H1 (cell line): ENCODE measurements around the gene OPN1SW. TPM values are rescaled to one million over a fixed set of nuclear protein-coding genes. Genes with fewer than 3 reads are reported as not detected.

Experiments used
- CTCF ChIA-PET: fragments of 300-600 bp; sonication (Branson Sonifier 250); formaldehyde crosslinking; loops from one replicate; lab custom pipeline; 2021; ENCODE audit not compliant: partially characterized antibody; lab: Charles Lee
- POLR2A ChIA-PET: fragments of 300-600 bp; sonication (Branson Sonifier 250); formaldehyde crosslinking; loops from one replicate; lab custom pipeline; 2021; ENCODE audit warnings: inconsistent platforms; ENCODE audit not compliant: partially characterized antibody; lab: Charles Lee
- DNase-seq, 2 experiments: peaks; one replicate each; pipeline versions ENCODE4 v3.0.0 to v3.0.0-alpha.2; 2010 to 2022; ENCODE audit warnings: low spot score in 2 of 2, low read depth in 1 of 2, mixed read lengths in 1 of 2
- FAIRE-seq: peaks from 2 replicates; lab custom pipeline; 2011; peaks lifted over from hg19 to GRCh38; lab: Jason Lieb, UNC
- H2AFZ ChIP-seq: 2 replicates; pipeline ENCODE4 v1.8.1; 2012; ENCODE audit warnings: low read length, inconsistent platforms
- H2AK5ac ChIP-seq: 2 replicates; pipeline ENCODE4 v1.6.1; 2013; ENCODE audit warnings: low read depth, low read length
- H2BK120ac ChIP-seq: replicated peaks from 2 replicates; pipeline ENCODE3; 2013; ENCODE audit warnings: low read depth, low read length, inconsistent platforms
- H2BK12ac ChIP-seq: 2 replicates; pipeline ENCODE4 v1.6.1; 2013; ENCODE audit warnings: low read depth, low read length
- H2BK15ac ChIP-seq: 2 replicates; pipeline ENCODE4 v1.6.1; 2013; ENCODE audit warnings: low read length
- H2BK20ac ChIP-seq: 2 replicates; pipeline ENCODE4 v1.6.1; 2013; ENCODE audit warnings: low read length
- H2BK5ac ChIP-seq: 2 replicates; pipeline ENCODE4 v1.6.1; 2013; ENCODE audit warnings: low read depth, low read length
- H3K14ac ChIP-seq: 2 replicates; pipeline ENCODE4 v1.6.1; 2013; ENCODE audit warnings: inconsistent platforms; ENCODE audit not compliant: insufficient read length
- H3K18ac ChIP-seq: 2 replicates; pipeline ENCODE4 v1.6.1; 2013; ENCODE audit warnings: low read length; ENCODE audit errors: extremely low read depth
- H3K23ac ChIP-seq: 2 replicates; pipeline ENCODE4 v1.6.1; 2013; ENCODE audit warnings: inconsistent platforms; ENCODE audit not compliant: insufficient read length
- H3K23me2 ChIP-seq: 2 replicates; pipeline ENCODE4 v1.6.1; 2013; ENCODE audit warnings: low read depth, low read length
- H3K27ac ChIP-seq: 2 replicates; pipeline ENCODE4 v1.6.1; 2011; ENCODE audit warnings: low read depth, low read length, inconsistent platforms
- H3K27me3 ChIP-seq, 4 experiments: replicated peaks in 1 of 4; 1 replicate in 1 of 4; 2 replicates in 3 of 4; pipeline versions ENCODE4 v1.6.1 to v1.8.1; 2011 to 2013; ENCODE audit warnings: low read length in 3 of 4, mild to moderate bottlenecking in 3 of 4, inconsistent platforms in 2 of 4, mixed read lengths in 2 of 4, moderate library complexity in 1 of 4; ENCODE audit not compliant: control insufficient read depth in 3 of 4, insufficient read depth in 3 of 4; ENCODE audit errors: extremely low read depth in 1 of 4
- H3K36me3 ChIP-seq, 4 experiments: 2 replicates each; pipeline versions ENCODE4 v1.6.1 to v1.8.1; 2011 to 2013; ENCODE audit warnings: mild to moderate bottlenecking in 4 of 4, low read length in 3 of 4, moderate library complexity in 2 of 4, control low read depth in 1 of 4, inconsistent platforms in 1 of 4; ENCODE audit not compliant: insufficient read depth in 4 of 4, control insufficient read depth in 2 of 4
- H3K4ac ChIP-seq: replicated peaks from 2 replicates; pipeline ENCODE3; 2013; ENCODE audit warnings: low read length, low read depth, mixed read lengths, inconsistent platforms; ENCODE audit not compliant: insufficient read length
- H3K4me1 ChIP-seq, 4 experiments: replicated peaks in 1 of 4; 1 replicate in 1 of 4; 2 replicates in 3 of 4; pipeline versions ENCODE4 v1.6.1 to v1.8.1; 2011 to 2013; ENCODE audit warnings: low read length in 3 of 4, inconsistent platforms in 2 of 4, mixed read lengths in 1 of 4; ENCODE audit not compliant: insufficient read depth in 4 of 4, control insufficient read depth in 3 of 4
- H3K4me2 ChIP-seq, 2 experiments: 2 replicates each; pipeline versions ENCODE4 v1.6.1 to v1.8.1; 2011 to 2013; ENCODE audit warnings: low read depth in 2 of 2, low read length in 2 of 2, control low read depth in 1 of 2, inconsistent platforms in 1 of 2, mild to moderate bottlenecking in 1 of 2; ENCODE audit not compliant: insufficient read depth in 1 of 2
- H3K4me3 ChIP-seq, 4 experiments: fragments of 200-600, 300-600 bp in 1 of 4; sonication (generic), shearing (Covaris generic), sonication (Bioruptor Twin) in 1 of 4; 2 replicates each; pipeline versions ENCODE4 v1.5.1 to v1.8.1; 2011 to 2016; ENCODE audit warnings: low read length in 4 of 4, low read depth in 3 of 4, control low read depth in 2 of 4, inconsistent platforms in 2 of 4, mild to moderate bottlenecking in 2 of 4, mixed read lengths in 1 of 4, moderate library complexity in 1 of 4; ENCODE audit not compliant: insufficient read depth in 2 of 4; ENCODE audit errors: extremely low read depth in 1 of 4
- H3K56ac ChIP-seq: replicated peaks from 2 replicates; pipeline ENCODE3; 2013; ENCODE audit warnings: low read depth, mild to moderate bottlenecking, mixed read lengths, low read length, inconsistent platforms; ENCODE audit not compliant: insufficient read length
- H3K79me1 ChIP-seq: 2 replicates; pipeline ENCODE4 v1.6.1; 2013; ENCODE audit warnings: low read depth, low read length, control low read depth
- H3K79me2 ChIP-seq, 2 experiments: 2 replicates each; pipeline versions ENCODE4 v1.6.1 to v1.8.1; 2012 to 2013; ENCODE audit warnings: low read length in 2 of 2, mild to moderate bottlenecking in 2 of 2, inconsistent platforms in 1 of 2; ENCODE audit not compliant: insufficient read depth in 2 of 2, control insufficient read depth in 1 of 2
- H3K9ac ChIP-seq, 4 experiments: replicated peaks in 1 of 4; 1 replicate in 1 of 4; 2 replicates in 3 of 4; pipeline versions ENCODE4 v1.6.1 to v1.8.1; 2011 to 2013; ENCODE audit warnings: low read depth in 3 of 4, low read length in 3 of 4, control low read depth in 2 of 4, mild to moderate bottlenecking in 2 of 4, moderate library complexity in 2 of 4, inconsistent platforms in 1 of 4; ENCODE audit errors: extremely low read depth in 1 of 4
- H3K9me3 ChIP-seq, 2 experiments: 2 replicates each; pipeline versions ENCODE4 v1.6.1 to v1.8.1; 2012 to 2013; ENCODE audit warnings: mild to moderate bottlenecking in 2 of 2, moderate library complexity in 2 of 2, control low read depth in 1 of 2, inconsistent platforms in 1 of 2, low read depth in 1 of 2, low read length in 1 of 2, mixed read lengths in 1 of 2; ENCODE audit not compliant: insufficient read depth in 2 of 2
- H4K20me1 ChIP-seq, 2 experiments: replicated peaks in 1 of 2; 2 replicates each; pipeline versions ENCODE3 to v1.8.1; 2011 to 2013; ENCODE audit warnings: inconsistent platforms in 2 of 2, low read length in 2 of 2, mild to moderate bottlenecking in 1 of 2; ENCODE audit not compliant: insufficient read depth in 2 of 2, control insufficient read depth in 1 of 2
- H4K5ac ChIP-seq: 2 replicates; pipeline ENCODE4 v1.6.1; 2013; ENCODE audit warnings: low read length, low read depth, mixed read lengths, inconsistent platforms; ENCODE audit not compliant: insufficient read length
- H4K8ac ChIP-seq: 2 replicates; pipeline ENCODE4 v1.8.0; 2013; ENCODE audit warnings: mild to moderate bottlenecking, moderate library complexity, low read length, inconsistent platforms; ENCODE audit not compliant: insufficient read depth; ENCODE audit errors: extremely low read depth
- H4K91ac ChIP-seq: replicated peaks from 2 replicates; pipeline ENCODE3; 2013; ENCODE audit warnings: low read length, mixed read lengths, inconsistent platforms; ENCODE audit not compliant: insufficient read length
- CEBPB ChIP-seq: IDR thresholded peaks from 2 replicates; pipeline ENCODE4 v1.6.1; 2012; ENCODE audit warnings: low read depth, low read length
- POU5F1 ChIP-seq: IDR thresholded peaks from 2 replicates; pipeline ENCODE4 v1.6.1; 2011; ENCODE audit warnings: low read depth, mild to moderate bottlenecking, low read length, moderate library complexity
- TBP ChIP-seq: IDR thresholded peaks from 2 replicates; pipeline ENCODE4 v1.6.1; 2011; ENCODE audit warnings: low read depth, low read length, improper control_type of control experiment
- TCF12 ChIP-seq: IDR thresholded peaks from 2 replicates; pipeline ENCODE4 v1.6.1; 2011; ENCODE audit warnings: low read depth, mild to moderate bottlenecking, low read length
- WGBS, 2 experiments: shearing (Covaris generic) in 1 of 2; methylation state at CpG; one replicate each; pipeline versions ENCODE4 v1.1.6 to v1.1.7; 2013 to 2015; ENCODE audit warnings: low lambda C conversion rate in 2 of 2, mixed read lengths in 2 of 2, inconsistent platforms in 1 of 2, low coverage in 1 of 2, missing lambda C conversion rate in 1 of 2; ENCODE audit not compliant: insufficient replicate concordance in 2 of 2, insufficient coverage in 1 of 2, insufficient read length in 1 of 2; ENCODE audit errors: extremely low coverage in 1 of 2, missing lambda C conversion rate in 1 of 2; 5-methylcytosine and 5-hydroxymethylcytosine counted together
- polyA plus RNA-seq, 7 experiments: library from polyadenylated mRNA; depleted of rRNA in 3 of 7; stranded (reverse) in 5 of 7; unstranded in 2 of 7; fragments of >200 nt in 5 of 7; fragments of 200-250 nt in 2 of 7; gene quantifications; 1 replicate in 5 of 7; 2 replicates in 1 of 7; 4 replicates in 1 of 7; pipeline versions ENCODE4 v1.2.1 to v1.2.3, GENCODE V29; 2011 to 2013; ENCODE audit warnings: missing spikeins in 2 of 7, mixed read lengths in 2 of 7
- total RNA-seq: library from RNA; stranded (reverse); fragmentation: NEBNext Ultra II Directional; extraction: Animal tissue kit (Norgen Biotek cat#: 25700); gene quantifications from 2 replicates; pipeline ENCODE4 v1.2.1, GENCODE V29; 2021

OPN1SW gene
- total and polyA plus RNA-seq, 2 of the 8 experiments (the other 6 are each of a cell fraction or from before 2014, with no cell fraction given): not detected

DNA sequence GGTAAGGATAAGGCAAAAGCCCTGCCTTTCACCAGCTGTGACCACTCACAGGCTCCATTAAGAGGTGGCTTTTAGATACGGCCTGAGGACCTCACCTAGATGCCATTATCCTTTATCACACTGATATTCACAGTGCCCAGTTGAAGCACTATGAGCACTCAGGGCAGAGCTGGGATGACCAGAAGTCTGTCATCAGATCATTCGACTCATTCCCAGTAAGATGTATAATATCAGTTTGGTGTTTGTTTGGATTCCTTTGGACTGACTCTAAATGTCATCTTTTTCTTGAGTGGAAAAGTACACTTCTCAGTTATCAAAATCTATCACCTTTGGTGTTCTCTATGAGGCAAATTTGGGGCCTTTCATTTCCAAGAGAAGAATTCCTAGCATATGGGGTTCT, 34.9 kb upstream of the OPN1SW start:
- no peaks in the 10 kb centered on the region for H3K9me3 ChIP-seq
- H3K79me1 ChIP-seq: no peaks in the 10 kb centered on the region
- no peak overlapping the region for H3K18ac ChIP-seq
- CTCF ChIA-PET: interaction anchor here (1.0 to 1.5 kb wide), 4 partner anchors 8 to 25 kb away, joined by 3 to 7 read pairs (median 3); no protein-coding TSS in a partner anchor
- H3K23me2 ChIP-seq: no peaks in the 10 kb centered on the region
- no peaks in the 10 kb centered on the region for H3K79me2 ChIP-seq
- no peak overlapping the region for H3K9ac ChIP-seq
- H3K4ac ChIP-seq: no peak overlapping the region
- peaks cover 3 to 9% (median 4%) of the 10 kb centered on the region in 4 experiments; a peak in 6 of 7 replicates for H3K4me1 ChIP-seq
- no peak overlapping the region for H2AK5ac ChIP-seq
- no peak overlapping the region for H3K23ac ChIP-seq
- no peak overlapping the region for H2BK120ac ChIP-seq
- H4K91ac ChIP-seq: no peak overlapping the region
- FAIRE-seq (no peak), DNase-seq (no peak)
- no peaks in the 10 kb centered on the region for H3K27me3 ChIP-seq
- H4K20me1 ChIP-seq: peaks cover 0 to 2% of the 10 kb centered on the region in 2 experiments
- H2BK12ac ChIP-seq: no peak overlapping the region
- WGBS, 2 experiments: 85% methylated on average over 2 of the region's 2 CpGs; no CpG with 5 or more reads in 1 of the 2 experiments
- POLR2A ChIA-PET: interaction anchor here (0.8 to 1.9 kb wide), 3 partner anchors 15 to 36 kb away, joined by 3 to 5 read pairs (median 3); no protein-coding TSS in a partner anchor
- H4K5ac ChIP-seq: no peak overlapping the region
- H3K56ac ChIP-seq: no peak overlapping the region
- H3K27ac ChIP-seq: no peak overlapping the region
- no peak overlapping the region for H4K8ac ChIP-seq
- no peak overlapping the region for H3K4me3 ChIP-seq
- H2BK20ac ChIP-seq: no peak overlapping the region
- peaks cover 14 to 56% (median 23%) of the 10 kb centered on the region in 4 experiments; a peak in 7 of 8 replicates for H3K36me3 ChIP-seq
- no peak overlapping the region for H2BK15ac ChIP-seq
- H2BK5ac ChIP-seq: no peak overlapping the region
- no peak overlapping the region for H3K4me2 ChIP-seq
- H3K14ac ChIP-seq: no peak overlapping the region
- TF ChIP-seq CEBPB (no peak), TCF12 (no peak), TBP (no peak), POU5F1 (no peak)
- no peak overlapping the region for H2AFZ ChIP-seq
